Smooth muscle cell (in vitro differentiated cells): ENCODE data around the gene TMEM63C. TPM values are rescaled to one million over a fixed set of nuclear protein-coding genes. Genes with fewer than 3 reads are reported as not detected.

Experiments used
- DNase-seq: peaks from one replicate; lab custom pipeline; 2025; ENCODE audit not compliant: unreplicated experiment; lab: John Stamatoyannopoulos, UW
- H2AFZ ChIP-seq: fragments of 200-600 bp; sonication (generic); 2 replicates; pipeline ENCODE4 v1.6.0; 2016; ENCODE audit warnings: antibody characterized with exemption, low read depth, mild to moderate bottlenecking
- H3F3A ChIP-seq: fragments of 200-600 bp; sonication (generic); 2 replicates; pipeline ENCODE4 v1.6.0; 2017; ENCODE audit warnings: antibody characterized with exemption, low read depth
- H3K27ac ChIP-seq: fragments of 200-600 bp; sonication (generic); 2 replicates; pipeline ENCODE4 v1.5.1; 2016; ENCODE audit warnings: low read depth, mild to moderate bottlenecking
- H3K27me3 ChIP-seq: fragments of 200-600 bp; sonication (generic); 2 replicates; pipeline ENCODE4 v1.6.1; 2016; ENCODE audit warnings: low read depth, mild to moderate bottlenecking
- H3K36me3 ChIP-seq: fragments of 200-600 bp; sonication (generic); 2 replicates; pipeline ENCODE4 v1.5.1; 2016; ENCODE audit warnings: low read depth
- H3K4me1 ChIP-seq: fragments of 200-600 bp; sonication (generic); 2 replicates; pipeline ENCODE4 v1.5.1; 2016; ENCODE audit warnings: low read depth
- H3K4me2 ChIP-seq: fragments of 200-600 bp; sonication (generic); 2 replicates; pipeline ENCODE4 v1.6.0; 2016; ENCODE audit warnings: mild to moderate bottlenecking
- H3K4me3 ChIP-seq: fragments of 200-600 bp; sonication (generic); 2 replicates; pipeline ENCODE4 v1.5.1; 2016; ENCODE audit warnings: mild to moderate bottlenecking
- H3K79me2 ChIP-seq: fragments of 200-600 bp; sonication (generic); 2 replicates; pipeline ENCODE4 v1.6.0; 2016; ENCODE audit warnings: low read depth, mild to moderate bottlenecking
- H3K9ac ChIP-seq: fragments of 200-600 bp; sonication (generic); 2 replicates; pipeline ENCODE4 v1.6.0; 2016; ENCODE audit warnings: low read depth
- H3K9me3 ChIP-seq: fragments of 200-600 bp; sonication (generic); replicated peaks from 2 replicates; pipeline ENCODE4 v1.5.1; 2016; ENCODE audit warnings: low read depth
- H4K20me1 ChIP-seq: fragments of 200-600 bp; sonication (generic); 2 replicates; pipeline ENCODE4 v1.6.0; 2016; ENCODE audit warnings: low read depth
- CTCF ChIP-seq: fragments of 200-600 bp; sonication (generic); IDR thresholded peaks from 2 replicates; pipeline ENCODE4 v1.5.1; 2017; ENCODE audit warnings: borderline replicate concordance, mild to moderate bottlenecking, antibody characterized with exemption; ENCODE audit not compliant: insufficient read depth, poor library complexity, severe bottlenecking
- WGBS: methylation state at CpG from one replicate; pipeline ENCODE4 v1.1.7; 2016; ENCODE audit warnings: low lambda C conversion rate; 5-methylcytosine and 5-hydroxymethylcytosine counted together
- polyA plus RNA-seq: library from polyadenylated mRNA; unstranded; fragments of >200 nt; fragmentation: Nextera tagmentation; extraction: Ambion mirVana; gene quantifications from 2 replicates; pipeline ENCODE4 v1.2.1, GENCODE V29; 2016
- total RNA-seq: library from RNA; depleted of rRNA; stranded (reverse); fragments of >200 nt; gene quantifications from 2 replicates; pipeline ENCODE4 v1.2.3, GENCODE V29; 2014

The TMEM63C gene
- total and polyA plus RNA-seq, 2 experiments from 2014 or later = 4.3 to 7.7 TPM

GRCh38 chr14:77266336-77266735 is 84.7 kb downstream of the TMEM63C start:
- H3K9ac ChIP-seq = no peak overlapping the region
- H3K4me2 ChIP-seq = no peak overlapping the region
- no peak overlapping the region for H2AFZ ChIP-seq
- TF ChIP-seq CTCF = no peak
- H4K20me1 ChIP-seq = no peaks in the 10 kb centered on the region
- 92% methylated on average over 8 of the region's 8 CpGs for WGBS
- no peaks in the 10 kb centered on the region for H3K4me1 ChIP-seq
- H3K27ac ChIP-seq = no peak overlapping the region
- H3K79me2 ChIP-seq = no peaks in the 10 kb centered on the region
- H3F3A ChIP-seq = no peaks in the 10 kb centered on the region
- no peaks in the 10 kb centered on the region for H3K36me3 ChIP-seq
- H3K9me3 ChIP-seq = no peaks in the 10 kb centered on the region
- H3K27me3 ChIP-seq = peaks cover 50% of the 10 kb centered on the region
- DNase-seq = no peak
- H3K4me3 ChIP-seq = no peak overlapping the region

GRCh38 chr14:77267937-77268699 is 86.5 kb downstream of the TMEM63C start:
- WGBS = 92% methylated on average over 5 of the region's 5 CpGs
- Histone ChIP-seq H3K27me3 (peaks cover 59% of the 10 kb centered on the region), H3K4me3 (no peak overlapping the region), H4K20me1 (no peaks in the 10 kb centered on the region), H3K36me3 (no peaks in the 10 kb centered on the region), H3K79me2 (no peaks in the 10 kb centered on the region), H3K9ac (no peak overlapping the region), H3K9me3 (no peaks in the 10 kb centered on the region), H3K4me1 (no peaks in the 10 kb centered on the region), H3K27ac (no peak overlapping the region), H3F3A (no peaks in the 10 kb centered on the region), H3K4me2 (no peak overlapping the region), H2AFZ (no peak overlapping the region)
- no peak for DNase-seq
- no peak for TF ChIP-seq CTCF

DNA sequence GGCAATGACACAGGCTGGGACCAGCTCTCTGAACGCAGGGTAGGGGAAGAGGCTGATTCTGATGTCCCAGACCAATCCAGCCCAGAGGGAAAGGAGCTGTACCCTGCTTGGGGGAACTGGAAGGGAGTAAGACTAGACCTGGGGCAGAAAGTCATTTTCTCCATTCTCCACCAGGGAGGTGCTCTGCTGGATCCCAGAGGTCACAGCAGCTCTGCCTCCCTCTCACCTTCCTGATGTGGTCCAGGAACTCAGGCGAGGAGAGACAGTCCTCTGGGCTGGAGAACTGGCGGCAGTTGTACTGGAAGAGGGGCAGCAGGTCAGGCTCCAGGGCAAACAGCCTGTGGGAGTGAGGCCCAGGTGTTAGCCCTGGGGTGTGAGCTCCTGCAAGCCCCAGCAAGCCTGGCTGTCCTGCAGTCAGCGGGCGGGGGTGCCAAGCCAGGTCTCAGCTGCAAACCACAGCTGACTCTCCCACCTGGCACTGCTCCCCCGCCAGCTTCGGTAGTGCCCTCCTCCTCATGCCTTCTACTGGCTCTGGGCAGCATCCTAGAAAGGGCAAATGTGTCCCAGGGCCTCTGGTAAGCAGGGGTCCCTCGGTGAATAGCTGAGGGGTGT is 87.5 kb downstream of the TMEM63C start:
- Histone ChIP-seq H3K27ac (no peak overlapping the region), H3K4me1 (no peaks in the 10 kb centered on the region), H3K9me3 (no peaks in the 10 kb centered on the region), H3K27me3 (peaks cover 53% of the 10 kb centered on the region), H3K4me2 (no peak overlapping the region), H4K20me1 (no peaks in the 10 kb centered on the region), H3K9ac (no peak overlapping the region), H2AFZ (no peak overlapping the region), H3F3A (no peaks in the 10 kb centered on the region), H3K36me3 (no peaks in the 10 kb centered on the region), H3K79me2 (no peaks in the 10 kb centered on the region), H3K4me3 (no peak overlapping the region)
- DNase-seq = no peak
- no peak for TF ChIP-seq CTCF
- WGBS = 65% methylated on average over 6 of the region's 8 CpGs
